ENCODE results near the gene LCE2C. TPM values are rescaled to one million over a fixed set of nuclear protein-coding genes. Genes with fewer than 3 reads are reported as not detected.
A peak's percentile ranks its signal among the peaks of the same experiment; 100 is the strongest.
"Not testable (repeated sequence)": the region's sequence is repeated elsewhere in the genome, so short reads cannot be mapped to it uniquely, and the experiment has no call there.

LCE2C gene, protein sequence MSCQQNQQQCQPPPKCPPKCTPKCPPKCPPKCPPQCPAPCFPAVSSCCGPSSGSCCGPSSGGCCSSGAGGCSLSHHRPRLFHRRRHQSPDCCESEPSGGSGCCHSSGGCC
- total RNA-seq: not detected
- long read RNA-seq: 0 reads

DNA sequence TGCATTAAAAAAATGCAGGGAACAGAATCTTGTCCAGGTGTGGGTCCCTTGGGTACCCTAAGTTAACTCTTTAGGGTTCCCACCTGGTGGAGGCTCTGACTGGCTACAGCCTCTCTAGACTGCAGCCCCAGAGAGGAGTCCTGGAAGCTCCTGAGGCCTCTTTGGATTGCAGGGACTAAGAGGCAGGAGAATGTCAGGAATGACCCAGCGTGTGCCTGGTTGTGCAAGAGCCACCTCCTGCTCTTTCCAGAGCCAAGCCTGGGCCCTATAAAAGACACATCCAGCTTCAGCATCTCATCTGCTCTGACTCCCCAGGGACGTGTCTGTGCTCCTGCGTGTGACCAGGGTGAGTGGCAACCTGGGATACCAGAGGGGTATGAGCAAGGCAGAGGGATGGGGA is at the start of gene LCE2C:
Gene LCE2C (plus strand): TSS at position 297 of the 400 bp plus-strand sequence. CDS start 737 bp downstream, outside the sequence.
- ATAC-seq; DNase-seq; intact Hi-C loops (cut with micrococcal nuclease): not testable (repeated sequence)

DNA sequence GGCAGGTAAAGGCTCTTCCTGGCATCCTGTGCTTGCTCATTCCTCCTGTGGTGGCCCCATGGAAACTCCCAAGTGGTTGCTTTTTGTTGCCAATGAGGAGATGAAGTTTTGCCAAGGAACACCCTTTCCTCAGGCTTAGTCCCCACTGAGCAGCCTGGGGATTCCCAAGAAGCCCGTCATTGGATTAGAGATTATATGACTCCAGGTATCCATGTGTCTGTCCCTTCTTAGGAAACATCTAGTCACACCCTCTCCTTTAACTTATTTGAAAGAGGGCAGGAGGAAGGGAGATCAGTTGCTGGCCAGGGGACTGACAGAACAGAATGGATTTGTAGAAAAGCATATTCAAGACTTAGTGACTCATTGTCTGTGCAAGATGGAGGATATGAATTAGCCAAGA is 48.3 kb upstream of the LCE2C start:
- ATAC-seq: no peak
- intact Hi-C loops (cut with micrococcal nuclease): no loop called here
- no peak for DNase-seq

DNA sequence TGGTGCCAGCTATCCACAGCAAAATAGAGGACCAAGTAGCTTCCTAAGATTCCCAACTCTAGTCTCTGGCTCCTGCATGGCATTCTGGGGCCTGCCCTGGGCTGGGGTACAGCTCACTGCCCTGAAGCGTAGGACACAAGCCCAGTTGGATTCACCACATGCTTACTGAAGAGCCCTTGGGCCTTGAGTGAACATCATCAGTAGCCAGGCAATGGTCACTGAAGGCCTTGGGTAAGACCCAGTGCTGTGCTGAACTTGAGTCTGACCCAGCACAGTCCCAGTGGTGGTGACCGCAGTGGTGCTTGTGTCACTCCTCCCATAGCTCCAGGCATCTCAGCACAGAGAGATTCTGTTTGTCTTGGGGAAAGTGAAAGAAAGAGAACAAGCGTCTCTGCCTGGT is 44.5 kb upstream of the LCE2C start:
- ATAC-seq (no peak), DNase-seq (no peak)
- intact Hi-C loops (cut with micrococcal nuclease): no loop called here

DNA sequence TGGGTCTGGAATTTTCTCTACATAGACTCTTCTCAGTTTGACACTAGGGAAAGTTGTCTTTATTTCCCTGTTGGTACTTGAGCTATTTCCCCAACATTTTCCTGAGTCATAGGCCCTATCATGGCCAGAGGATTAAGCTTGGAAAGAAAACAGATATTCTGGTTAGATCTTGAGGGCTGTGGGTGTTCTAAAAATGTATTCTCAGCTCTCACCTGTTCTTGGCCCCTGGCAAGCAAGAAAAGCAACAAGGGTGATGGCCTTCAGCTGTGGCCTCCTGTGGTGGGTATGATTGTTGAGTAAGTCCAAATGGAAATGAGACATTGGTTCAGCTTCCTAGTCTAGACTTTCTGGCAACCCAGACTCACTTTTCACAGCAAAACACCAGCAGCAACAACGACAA is 34.7 kb upstream of the LCE2C start:
- DNase-seq (no peak), ATAC-seq (no peak)
- intact Hi-C loops (cut with micrococcal nuclease): no loop called here

DNA sequence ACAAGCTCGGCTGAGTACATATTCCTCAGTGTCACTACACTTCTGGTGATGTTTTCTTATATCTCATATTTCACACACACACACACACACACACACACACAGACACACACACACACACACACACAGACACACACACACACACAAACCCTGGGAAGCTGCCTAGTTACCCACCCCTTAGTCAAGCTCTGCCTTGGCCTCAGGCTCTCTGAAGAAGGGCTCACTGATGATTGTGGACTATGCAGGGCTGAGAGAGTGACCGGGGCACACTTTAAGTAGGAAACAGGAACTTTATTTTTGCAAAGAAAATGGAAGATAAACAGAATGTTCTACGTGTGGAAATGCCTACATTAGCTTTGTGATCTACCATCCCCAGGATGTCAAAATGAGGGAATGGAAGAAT is 31.1 kb upstream of the LCE2C start:
- intact Hi-C loops (cut with micrococcal nuclease): no loop called here

DNA sequence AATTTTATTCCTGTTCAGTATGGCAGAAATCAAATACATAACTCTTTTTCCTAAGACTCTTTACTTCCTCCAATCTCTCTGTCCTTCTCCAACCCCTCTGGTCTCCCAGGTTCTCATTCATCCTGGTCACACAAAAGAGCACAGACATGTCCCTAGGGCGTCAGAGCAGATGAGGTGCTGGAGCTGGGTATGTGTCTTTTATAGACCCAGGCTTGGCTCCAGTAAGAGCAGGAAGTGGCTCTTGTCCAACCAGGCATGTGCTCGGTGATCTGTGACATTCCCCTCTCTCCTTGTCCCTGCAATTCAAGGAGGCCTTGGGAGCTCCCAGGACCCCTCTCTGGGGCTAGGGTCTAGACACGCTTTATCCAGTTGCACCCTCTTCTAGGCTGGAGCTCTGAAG is 29.9 kb upstream of the LCE2C start:
- DNase-seq (no peak), ATAC-seq (no peak)
- intact Hi-C loops (cut with micrococcal nuclease): no loop called here

More for the DNA sequence above, 31.1 kb upstream of the LCE2C start:
- no peak for ATAC-seq
- DNase-seq: no peak

DNA sequence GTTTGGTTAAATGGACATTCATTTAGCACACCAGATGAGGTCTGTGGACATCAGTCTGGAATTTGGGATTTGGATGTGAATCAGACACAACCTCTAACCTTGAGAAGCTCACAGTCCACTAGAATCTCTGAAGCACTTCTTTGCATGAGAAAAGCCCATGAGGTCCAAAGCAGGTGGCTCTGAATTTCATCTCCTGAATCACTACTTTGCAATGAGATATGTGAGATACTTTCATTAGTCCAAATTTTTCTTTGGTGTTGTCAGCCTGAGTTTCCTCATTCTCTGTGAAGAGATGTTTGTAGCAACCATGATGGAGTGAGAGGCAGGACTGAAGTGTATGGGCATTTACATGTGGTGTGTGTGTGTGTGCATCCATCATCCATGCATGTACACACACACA is 28.4 kb upstream of the LCE2C start:
- ATAC-seq (no peak), DNase-seq (no peak)
- intact Hi-C loops (cut with micrococcal nuclease): no loop called here

DNA sequence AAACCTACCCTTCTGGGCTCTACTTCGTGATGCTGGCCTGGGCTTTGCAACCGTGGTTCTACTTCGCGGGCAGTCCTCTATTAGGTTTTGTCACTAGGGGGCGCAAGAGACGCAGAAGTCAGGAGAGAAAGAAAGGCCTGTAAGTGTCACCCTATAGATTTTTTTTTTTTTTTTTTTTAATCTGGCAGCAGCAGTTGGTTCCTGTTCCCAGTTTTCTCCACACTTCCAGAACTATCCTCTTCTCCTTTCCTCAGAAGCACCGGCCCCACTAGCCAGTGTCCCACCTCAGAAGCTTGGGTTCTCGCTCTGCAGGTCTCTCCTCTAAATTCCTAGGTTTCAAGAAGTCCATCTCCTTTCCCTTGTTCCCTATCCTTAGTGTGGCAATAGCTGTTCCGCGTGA is 21.0 kb upstream of the LCE2C start:
- ATAC-seq: no peak
- intact Hi-C loops (cut with micrococcal nuclease): no loop called here
- DNase-seq: no peak

DNA sequence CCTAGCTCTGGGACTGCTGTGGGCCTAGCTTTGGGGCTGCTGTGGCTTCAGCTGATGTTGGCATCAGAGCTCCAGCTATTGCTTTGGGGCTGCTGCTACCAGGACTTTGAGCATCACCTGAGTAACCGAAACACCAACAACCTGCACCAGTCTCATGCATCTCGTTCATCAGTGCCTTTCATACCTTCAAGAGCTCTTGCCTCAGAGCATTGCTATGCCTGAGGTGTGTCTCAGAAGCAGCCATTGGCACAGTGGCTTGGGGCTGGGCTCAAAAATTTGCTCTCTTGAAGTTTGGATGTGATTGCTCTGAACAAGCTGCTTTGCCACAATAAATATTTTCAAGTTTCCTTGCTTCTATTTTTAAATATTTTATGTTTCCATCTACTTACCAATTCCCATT is 18.6 kb upstream of the LCE2C start:
- no peak for DNase-seq
- intact Hi-C loops (cut with micrococcal nuclease): no loop called here
- ATAC-seq: no peak

DNA sequence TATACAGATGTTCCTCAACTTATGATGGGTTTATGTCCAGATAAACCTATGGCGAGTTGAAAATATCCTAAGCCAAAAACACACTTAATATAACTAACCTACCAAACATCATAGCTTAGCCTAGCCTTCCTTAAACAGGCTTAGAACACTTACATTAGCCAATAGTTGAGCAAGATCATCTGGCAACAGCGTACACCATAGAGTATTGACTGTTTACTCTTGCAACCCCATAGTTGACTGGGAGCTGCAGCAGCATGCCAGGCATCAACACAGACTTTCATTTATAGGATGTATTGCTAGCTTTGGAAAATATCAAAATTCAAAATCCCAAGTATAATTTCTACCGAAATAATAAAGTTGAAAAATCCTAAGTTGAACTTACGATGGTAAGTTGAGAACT is 17.4 kb upstream of the LCE2C start:
- intact Hi-C loops (cut with micrococcal nuclease): no loop called here
- DNase-seq (no peak), ATAC-seq (no peak)

DNA sequence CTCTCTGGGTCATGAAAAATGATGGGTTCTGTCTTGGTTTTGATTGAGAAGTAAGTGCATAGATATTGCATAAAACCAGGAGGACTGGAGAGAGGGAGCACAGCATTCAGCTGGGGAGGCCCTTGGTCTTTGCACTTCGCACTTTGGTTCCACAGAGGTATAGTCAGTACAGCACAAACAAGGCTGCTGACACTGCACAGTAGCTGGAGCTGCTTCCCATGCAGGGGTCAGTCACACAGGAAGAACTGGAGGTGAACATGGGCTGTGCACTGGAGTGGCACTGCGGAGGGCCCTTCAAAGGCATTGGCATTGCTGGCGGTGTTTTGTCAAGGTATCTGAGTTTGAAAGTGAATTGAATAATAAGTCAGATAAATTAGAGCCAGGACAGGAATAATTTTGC is 16.4 kb upstream of the LCE2C start:
- intact Hi-C loops (cut with micrococcal nuclease): no loop called here
- no peak for ATAC-seq
- DNase-seq: no peak

DNA sequence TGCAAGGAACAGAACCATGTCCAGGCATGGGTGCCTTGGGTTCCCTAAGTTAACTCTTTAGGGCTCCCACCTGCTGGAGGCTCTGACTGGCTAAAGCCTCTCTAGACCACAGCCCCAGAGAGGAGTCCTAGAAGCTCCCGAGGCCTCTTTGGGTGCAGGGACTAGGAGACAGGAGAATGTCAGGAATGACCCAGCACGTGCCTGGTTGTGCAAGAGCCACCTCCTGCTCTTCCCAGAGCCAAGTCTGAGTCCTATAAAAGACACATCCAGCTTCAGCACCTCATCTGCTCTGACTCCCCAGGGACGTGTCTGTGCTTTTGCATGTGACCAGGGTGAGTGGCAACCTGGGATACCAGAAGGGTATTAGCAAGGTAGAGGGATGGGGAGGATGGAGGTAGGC is 12.0 kb upstream of the LCE2C start, which contains the start of gene LCE2D:
Gene LCE2D (plus strand): TSS at position 283 of the 400 bp plus-strand sequence. CDS start 726 bp downstream, outside the sequence.
- DNase-seq: no peak
- no peak for ATAC-seq
- intact Hi-C loops (cut with micrococcal nuclease): no loop called here

DNA sequence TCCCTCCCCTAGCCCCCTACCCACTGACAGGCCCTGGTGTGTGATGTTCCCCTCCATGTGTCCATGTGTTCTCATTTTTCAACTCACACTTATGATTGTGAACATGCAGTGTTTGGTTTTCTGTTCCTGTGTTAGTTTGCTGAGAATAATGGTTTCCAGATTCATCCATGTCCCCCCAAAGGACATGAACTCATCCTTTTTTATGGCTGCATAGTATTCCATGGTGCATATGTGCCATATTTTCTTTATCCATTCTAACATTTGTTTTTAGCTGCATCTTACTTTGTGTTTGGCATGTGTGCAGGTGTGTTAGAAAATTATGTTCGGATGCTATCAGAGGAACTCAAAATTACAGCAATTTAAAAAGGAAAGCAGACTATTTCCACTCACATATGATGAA is 8.9 kb upstream of the LCE2C start:
- DNase-seq; ATAC-seq; intact Hi-C loops (cut with micrococcal nuclease): not testable (repeated sequence)

DNA sequence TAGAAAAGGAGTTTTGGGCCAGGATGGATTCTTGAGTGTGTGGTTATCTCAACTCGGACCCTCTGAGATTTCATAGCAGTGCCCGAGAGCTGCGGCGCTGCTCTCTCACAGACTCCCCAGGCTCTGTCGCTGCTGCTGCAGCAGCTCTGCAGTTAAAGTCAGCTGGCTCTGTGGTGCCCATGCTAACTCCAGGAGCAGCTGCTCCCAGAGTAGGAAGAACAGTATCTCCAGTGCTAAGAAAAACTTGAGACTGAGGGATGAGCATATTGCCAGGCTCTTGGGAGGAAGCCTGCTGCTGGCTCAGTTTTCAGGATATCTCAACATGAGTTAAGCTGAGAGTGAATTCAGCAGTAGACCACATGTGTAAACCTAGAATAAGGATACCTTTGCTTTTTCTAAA is 7.4 kb upstream of the LCE2C start:
- no peak for ATAC-seq
- no peak for DNase-seq
- intact Hi-C loops (cut with micrococcal nuclease): no loop called here

DNA sequence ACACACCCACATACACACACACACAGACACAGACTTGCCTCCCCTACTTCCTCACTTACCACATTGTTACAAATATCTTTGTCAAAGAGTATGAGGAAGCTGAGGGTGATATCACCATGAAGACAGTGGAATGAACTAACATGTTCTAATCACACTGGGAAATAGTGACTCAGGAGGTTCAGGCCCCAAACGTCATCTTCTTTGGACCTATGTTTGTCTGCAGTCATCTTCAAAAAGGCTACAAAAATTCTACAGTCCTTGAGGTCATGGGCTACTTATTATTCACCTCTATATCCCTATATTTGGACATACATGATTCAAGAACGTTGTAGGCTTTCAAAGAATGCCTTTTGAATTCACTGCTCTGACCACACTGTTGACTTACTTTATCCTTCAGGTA is 2.1 kb upstream of the LCE2C start:
- DNase-seq (no peak), ATAC-seq (no peak)
- intact Hi-C loops (cut with micrococcal nuclease): no loop called here

DNA sequence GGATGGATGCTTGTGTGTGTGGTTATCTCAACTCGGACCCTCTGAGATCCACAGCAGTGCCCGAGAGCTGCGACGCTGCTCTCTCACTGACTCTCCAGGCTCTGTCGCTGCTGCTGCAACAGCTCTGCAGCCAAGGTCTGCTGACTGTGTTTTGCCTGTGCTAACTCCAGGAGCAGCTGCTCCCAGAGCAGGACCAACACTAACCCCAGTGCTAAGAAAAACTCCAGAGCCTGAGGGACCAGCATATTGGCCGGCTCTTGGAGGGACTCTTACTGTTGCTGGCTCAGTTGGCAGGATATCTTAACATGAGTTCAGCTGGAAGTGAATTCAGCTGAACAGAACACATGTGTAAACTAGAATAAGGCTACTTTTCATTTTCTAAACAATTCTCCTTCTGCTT is 4.4 kb downstream of the LCE2C start:
- intact Hi-C loops (cut with micrococcal nuclease): no loop called here
- DNase-seq (no peak), ATAC-seq (peak; percentile 58)

DNA sequence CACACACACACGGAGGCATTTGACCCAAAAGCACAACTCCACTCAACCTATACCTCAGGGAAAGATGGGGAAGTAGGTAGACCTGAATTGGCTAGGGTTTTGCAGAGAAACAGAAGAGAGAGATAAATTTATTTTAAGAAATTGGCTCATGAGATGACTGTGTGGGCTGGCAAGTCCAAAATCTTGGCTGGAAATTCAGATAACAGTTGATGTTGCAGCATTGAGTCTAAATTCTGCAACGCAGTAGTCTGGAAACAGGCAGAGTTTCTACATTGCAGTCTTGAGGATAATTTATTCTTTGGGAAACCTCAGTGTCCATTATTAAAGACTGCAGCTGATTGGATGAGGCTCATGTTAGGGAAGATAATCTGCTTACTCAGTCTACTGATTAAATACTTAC is 6.5 kb downstream of the LCE2C start:
- intact Hi-C loops (cut with micrococcal nuclease): no loop called here
- ATAC-seq: no peak
- DNase-seq: no peak

DNA sequence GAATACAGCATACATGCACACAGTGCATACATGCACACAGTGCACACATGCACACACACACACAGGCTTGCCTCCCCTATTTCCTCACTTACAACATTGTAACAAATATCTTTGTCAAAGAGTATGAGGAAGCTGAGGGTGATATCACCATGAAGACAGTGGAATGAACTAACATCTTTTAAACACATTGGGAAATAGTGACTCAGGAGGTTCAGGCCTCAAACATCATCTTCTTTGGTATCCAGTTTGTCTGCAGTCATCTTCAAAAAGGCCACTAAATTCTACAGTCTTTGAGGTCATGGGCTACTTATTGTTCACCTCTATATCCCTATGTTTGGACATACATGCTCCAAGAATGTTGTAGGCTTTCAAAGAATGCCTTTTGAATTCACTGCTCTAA is 8.8 kb downstream of the LCE2C start:
- DNase-seq (no peak), ATAC-seq (no peak)
- intact Hi-C loops (cut with micrococcal nuclease): no loop called here

DNA sequence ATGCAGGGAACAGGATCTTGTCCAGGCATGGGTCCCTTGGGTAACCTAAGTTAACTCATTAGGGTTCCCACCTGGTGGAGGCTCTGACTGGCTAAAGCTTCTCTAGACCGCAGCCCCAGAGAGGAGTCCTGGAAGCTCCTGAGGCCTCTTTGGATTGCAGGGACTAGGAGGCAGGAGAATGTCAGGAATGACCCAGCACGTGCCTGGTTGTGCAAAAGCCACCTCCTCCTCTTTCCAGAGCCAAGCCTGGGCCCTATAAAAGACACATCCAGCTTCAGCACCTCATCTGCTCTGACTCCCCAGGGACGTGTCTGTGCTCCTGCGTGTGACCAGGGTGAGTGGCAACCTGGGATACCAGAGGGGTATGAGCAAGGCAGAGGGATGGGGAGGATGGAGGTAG is 10.7 kb downstream of the LCE2C start, which contains the start of gene LCE2B:
Gene LCE2B (plus strand): TSS at position 301 of the 400 bp plus-strand sequence. CDS start 721 bp downstream, outside the sequence.
- intact Hi-C loops (cut with micrococcal nuclease); DNase-seq; ATAC-seq: not testable (repeated sequence)

DNA sequence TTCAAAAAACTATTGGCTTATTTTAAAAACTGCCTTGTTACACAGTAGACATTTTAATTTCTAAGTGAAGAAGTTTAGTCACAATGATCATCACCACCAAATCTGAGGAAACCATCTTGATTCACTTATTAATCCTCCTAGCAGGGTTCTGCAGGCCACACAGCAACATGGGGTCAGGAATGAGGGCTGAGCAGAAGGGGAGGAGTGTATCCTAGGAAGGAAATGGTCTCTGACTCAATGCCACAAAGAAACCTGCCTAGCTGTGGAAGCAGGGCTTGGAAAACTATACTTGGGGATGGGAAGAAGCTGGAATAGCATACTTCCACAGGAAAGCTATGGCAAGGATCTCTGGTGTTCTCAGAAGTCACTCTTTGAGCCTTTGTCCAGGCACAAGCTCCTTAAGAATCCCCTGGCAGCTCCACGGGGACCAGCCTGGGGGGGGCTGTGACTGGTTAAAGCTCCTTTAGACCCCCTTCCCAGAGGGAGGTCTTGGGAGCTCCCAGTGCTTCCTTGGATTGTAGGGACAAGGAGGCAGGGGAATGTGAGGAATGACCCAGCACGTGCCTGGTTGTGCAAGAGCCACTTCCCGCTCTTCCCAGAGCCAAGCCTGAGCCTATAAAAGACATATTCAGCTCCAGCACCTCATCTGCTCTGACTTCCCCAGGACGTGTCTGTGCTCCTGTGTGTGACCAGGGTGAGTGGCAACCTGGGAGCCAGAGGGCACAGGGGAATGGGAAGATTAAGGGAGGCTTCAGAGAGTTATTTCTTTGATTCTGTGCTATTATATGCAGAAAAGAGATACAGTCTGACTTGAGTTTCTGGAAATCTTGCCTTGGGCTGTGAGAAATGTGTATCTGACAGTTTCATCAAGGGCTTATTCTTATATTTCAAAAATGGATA is 22.9 kb downstream of the LCE2C start, which contains the start of gene LCE2A:
Gene LCE2A (plus strand): TSS at position 645 of the 900 bp plus-strand sequence. CDS start 557 bp downstream, outside the sequence.
- ATAC-seq (no peak), DNase-seq (no peak)
- intact Hi-C loops (cut with micrococcal nuclease): no loop called here

DNA sequence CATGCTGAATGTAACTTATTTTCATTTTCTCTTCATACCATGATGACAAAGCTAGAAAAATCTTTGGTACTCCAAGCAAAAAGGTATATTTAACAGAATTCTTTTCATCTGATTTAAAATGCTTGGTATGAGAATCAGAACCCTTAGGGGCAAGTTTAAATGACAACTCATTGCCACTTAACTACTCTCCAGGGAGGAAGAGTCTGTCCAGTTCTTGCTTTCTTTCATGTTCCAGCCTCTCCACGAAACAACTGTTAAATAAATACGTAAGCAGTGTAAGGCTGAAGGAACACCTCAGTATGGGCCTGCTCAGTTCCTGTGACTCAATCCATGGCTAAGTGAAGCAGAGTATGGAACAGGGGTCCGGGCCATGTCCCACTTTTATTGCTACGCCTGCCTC is 24.7 kb downstream of the LCE2C start:
- intact Hi-C loops (cut with micrococcal nuclease): no loop called here
- ATAC-seq: no peak
- no peak for DNase-seq
